ENCODE measurements around the gene UBE2D3. TPM values are rescaled to one million over a fixed set of nuclear protein-coding genes. Genes with fewer than 3 reads are reported as not detected.

UBE2D3 gene
- total and polyA plus RNA-seq, 2 of the 4 experiments (the other 2 are of a cell fraction): 233 to 387 TPM

DNA sequence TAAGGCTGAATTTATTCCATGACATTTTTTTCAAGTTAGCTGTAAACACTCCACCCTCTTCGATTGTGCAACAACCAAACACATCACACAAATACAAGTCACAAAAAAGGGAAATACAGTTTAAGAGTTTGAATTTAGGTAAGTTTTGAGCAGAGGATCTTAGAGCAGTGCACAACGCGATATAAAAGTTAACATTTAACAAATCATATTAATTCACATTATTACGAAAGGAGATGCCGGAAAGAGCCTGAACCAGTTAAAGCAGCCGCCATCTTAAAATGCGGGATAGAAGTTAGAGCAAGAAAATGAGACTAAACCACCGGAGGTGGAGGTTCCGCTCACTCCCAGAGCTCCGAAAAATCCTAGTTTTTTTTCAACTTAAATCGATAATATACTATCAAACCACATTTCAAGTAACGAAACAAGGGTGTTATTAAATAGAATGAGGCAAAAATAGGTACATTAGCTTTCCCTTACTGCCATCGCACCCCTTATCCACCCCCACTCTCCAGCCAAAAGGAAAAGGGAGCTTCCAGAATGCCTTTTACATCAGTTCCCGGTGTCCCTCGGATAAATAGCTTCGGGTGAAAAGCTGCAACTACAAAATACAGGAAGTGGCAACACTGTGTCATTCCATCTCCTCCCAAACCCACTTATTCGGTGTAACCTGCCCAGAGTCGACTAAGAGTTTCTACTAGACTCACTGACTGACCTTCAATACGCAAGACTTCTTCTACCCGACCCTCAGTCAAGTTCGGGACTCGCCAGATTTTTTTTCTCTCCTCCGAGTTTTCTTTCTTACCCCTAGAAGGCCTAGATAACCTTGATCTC lies 1.9 kb downstream of the UBE2D3 start:
- peaks cover 6 to 9% of the 10 kb centered on the region in 2 experiments for H3K79me1 ChIP-seq (ENCODE audit: low read depth in 1 of 2, low read length in 2 of 2)
- ChIA-PET POLR2A (ENCODE audit: unreplicated experiment) (interaction anchor here (0.7 to 0.8 kb wide), 2 partner anchors 9 to 182 kb away, joined by 3 read pairs; no protein-coding TSS in a partner anchor), CTCF (interaction anchor here (1.2 to 1.5 kb wide), 2 partner anchors 205 to 395 kb away, joined by 3 to 5 read pairs; no protein-coding TSS in a partner anchor)
- intact Hi-C loops (cut with micrococcal nuclease): loop anchor here (1.0 to 5.0 kb wide), 6 partner anchors 9 to 388 kb away; partner anchors contain the start of genes BDH2 and NFKB1
- peak overlapping the region; percentile 88; the same call in 1 of the 2 replicates for H2AK5ac ChIP-seq (ENCODE audit: low read depth, low read length)
- peak overlapping the region; percentile 99 for H2BK5ac ChIP-seq (ENCODE audit: low read depth, low read length, poor library complexity, severe bottlenecking)
- H3K56ac ChIP-seq (ENCODE audit: extremely low read depth, insufficient read depth, low read length): peak overlapping the region; percentile 96
- BruUV-seq (replicated peaks): TSS peak; percentile 11
- peak overlapping the region; percentile 69 for H4K5ac ChIP-seq (ENCODE audit: low read depth, low read length)
- H3K27ac ChIP-seq (ENCODE audit: insufficient read depth, low read length): peak overlapping the region; percentile 97
- peaks cover 4% of the 10 kb centered on the region; the same call in 1 of the 2 replicates for H3K4me1 ChIP-seq (ENCODE audit: control insufficient read depth, insufficient read depth, low read length)
- H3K4me2 ChIP-seq (ENCODE audit: low read depth, low read length): peak overlapping the region; percentile 85
- peak overlapping the region; percentile 42; the same call in 2 of the 3 replicates for H2BK15ac ChIP-seq (ENCODE audit: low read depth, low read length)
- 0 out of 2 replicates have a peak, but pooled peaks cover 4% of the 10 kb centered on the region for H3K9me1 ChIP-seq (ENCODE audit: insufficient read depth, low read length)
- peak overlapping the region; percentile 44 for H2BK120ac ChIP-seq (ENCODE audit: low read depth, low read length)
- no peak overlapping the region for H2AFZ ChIP-seq (replicated peaks; ENCODE audit: low read length, poor library complexity)
- H3K9ac ChIP-seq (ENCODE audit: low read depth, low read length): peak overlapping the region; percentile 96
- WGBS, 2 experiments (ENCODE audit: extremely low coverage in 2 of 2, insufficient read length in 1 of 2): 0% methylated on average over 6 of the region's 23 CpGs; no CpG with 5 or more reads in 1 of the 2 experiments
- H3K4me3 ChIP-seq (ENCODE audit: insufficient read depth, low read depth, low read length): peak overlapping the region; percentile 69
- dilution Hi-C loops (cut with HindIII; ENCODE audit: low sequenced_read_pairs, unreplicated experiment): no loop called here
- peak overlapping the region; percentile 91 for H3K18ac ChIP-seq (ENCODE audit: low read depth, low read length)
- peak overlapping the region; percentile 21; the same call in 1 of the 2 replicates for H2BK20ac ChIP-seq (ENCODE audit: low read depth, low read length)
- peak overlapping the region; percentile 98 for H2AK9ac ChIP-seq (replicated peaks; ENCODE audit: low read depth, low read length, poor library complexity)
- ATAC-seq (ENCODE audit: low read depth): no peak
- in situ Hi-C loops (cut with MboI; ENCODE audit: low sequenced_read_pairs): no loop called here
- H4K91ac ChIP-seq (ENCODE audit: insufficient read depth, low read depth, low read length): peak overlapping the region; percentile 90
- H3K14ac ChIP-seq (replicated peaks; ENCODE audit: low read depth, low read length): peak overlapping the region; percentile 85
- peak overlapping the region; percentile 98 for H3K23ac ChIP-seq (ENCODE audit: low read depth, low read length)
- H4K8ac ChIP-seq (ENCODE audit: low read depth in 2 of 2, low read length in 2 of 2): peak overlapping the region; percentile 38 to 79
- TF ChIP-seq BHLHE40 (IDR thresholded peaks at IDR 0.05; ENCODE audit: low read depth, low read length) (peak; percentile 63), CHD1 (IDR thresholded peaks at IDR 0.05; ENCODE audit: low read depth, low read length) (peak; percentile 7), NFE2L2 (IDR thresholded peaks at IDR 0.05; ENCODE audit: low read depth, low read length) (no peak), CEBPB (IDR thresholded peaks at IDR 0.05; ENCODE audit: low read depth, low read length) (peak; percentile 99), POLR2A (IDR thresholded peaks at IDR 0.05; ENCODE audit: low read depth, low read length) (peak; percentile 59; the same call in 1 of the 2 replicates)
- TF ChIP-seq, protein P1, sequence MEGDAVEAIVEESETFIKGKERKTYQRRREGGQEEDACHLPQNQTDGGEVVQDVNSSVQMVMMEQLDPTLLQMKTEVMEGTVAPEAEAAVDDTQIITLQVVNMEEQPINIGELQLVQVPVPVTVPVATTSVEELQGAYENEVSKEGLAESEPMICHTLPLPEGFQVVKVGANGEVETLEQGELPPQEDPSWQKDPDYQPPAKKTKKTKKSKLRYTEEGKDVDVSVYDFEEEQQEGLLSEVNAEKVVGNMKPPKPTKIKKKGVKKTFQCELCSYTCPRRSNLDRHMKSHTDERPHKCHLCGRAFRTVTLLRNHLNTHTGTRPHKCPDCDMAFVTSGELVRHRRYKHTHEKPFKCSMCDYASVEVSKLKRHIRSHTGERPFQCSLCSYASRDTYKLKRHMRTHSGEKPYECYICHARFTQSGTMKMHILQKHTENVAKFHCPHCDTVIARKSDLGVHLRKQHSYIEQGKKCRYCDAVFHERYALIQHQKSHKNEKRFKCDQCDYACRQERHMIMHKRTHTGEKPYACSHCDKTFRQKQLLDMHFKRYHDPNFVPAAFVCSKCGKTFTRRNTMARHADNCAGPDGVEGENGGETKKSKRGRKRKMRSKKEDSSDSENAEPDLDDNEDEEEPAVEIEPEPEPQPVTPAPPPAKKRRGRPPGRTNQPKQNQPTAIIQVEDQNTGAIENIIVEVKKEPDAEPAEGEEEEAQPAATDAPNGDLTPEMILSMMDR (conservative IDR thresholded peaks at IDR 0.05; ENCODE audit: low read depth, low read length): no peak
- no peaks in the 10 kb centered on the region for H3K9me3 ChIP-seq (ENCODE audit: control insufficient read depth, insufficient read depth, low read length)
- H3K27me3 ChIP-seq (ENCODE audit: control insufficient read depth, insufficient read depth, low read length): no peaks in the 10 kb centered on the region
- H3K4ac ChIP-seq (ENCODE audit: low read depth, low read length): peak overlapping the region; percentile 99
- DNase-seq: peak; percentile 73
- peaks cover 63% of the 10 kb centered on the region for H4K20me1 ChIP-seq (ENCODE audit: insufficient read depth, low read length)
- peaks cover 5% of the 10 kb centered on the region for H3K36me3 ChIP-seq (ENCODE audit: control insufficient read depth, insufficient read depth, low read length)

Measured in IMR-90 (cell line).